H1 (cell line): Measurements from ENCODE around the gene SMIM23. TPM values are rescaled to one million over a fixed set of nuclear protein-coding genes. Genes with fewer than 3 reads are reported as not detected.

Experiments
- CTCF ChIA-PET: fragments of 300-600 bp; sonication (Branson Sonifier 250); formaldehyde crosslinking; loops from one replicate; lab custom pipeline; 2021; ENCODE audit not compliant: partially characterized antibody; lab: Charles Lee
- POLR2A ChIA-PET: fragments of 300-600 bp; sonication (Branson Sonifier 250); formaldehyde crosslinking; loops from one replicate; lab custom pipeline; 2021; ENCODE audit warnings: inconsistent platforms; ENCODE audit not compliant: partially characterized antibody; lab: Charles Lee
- DNase-seq, 2 experiments: peaks; one replicate each; pipeline versions ENCODE4 v3.0.0 to v3.0.0-alpha.2; 2010 to 2022; ENCODE audit warnings: low spot score in 2 of 2, low read depth in 1 of 2, mixed read lengths in 1 of 2
- FAIRE-seq: peaks from 2 replicates; lab custom pipeline; 2011; peaks lifted over from hg19 to GRCh38; lab: Jason Lieb, UNC
- H2AFZ ChIP-seq: 2 replicates; pipeline ENCODE4 v1.8.1; 2012; ENCODE audit warnings: low read length, inconsistent platforms
- H2AK5ac ChIP-seq: 2 replicates; pipeline ENCODE4 v1.6.1; 2013; ENCODE audit warnings: low read depth, low read length
- H2BK120ac ChIP-seq: replicated peaks from 2 replicates; pipeline ENCODE3; 2013; ENCODE audit warnings: low read depth, low read length, inconsistent platforms
- H2BK12ac ChIP-seq: 2 replicates; pipeline ENCODE4 v1.6.1; 2013; ENCODE audit warnings: low read depth, low read length
- H2BK15ac ChIP-seq: 2 replicates; pipeline ENCODE4 v1.6.1; 2013; ENCODE audit warnings: low read length
- H2BK20ac ChIP-seq: 2 replicates; pipeline ENCODE4 v1.6.1; 2013; ENCODE audit warnings: low read length
- H2BK5ac ChIP-seq: 2 replicates; pipeline ENCODE4 v1.6.1; 2013; ENCODE audit warnings: low read depth, low read length
- H3K14ac ChIP-seq: 2 replicates; pipeline ENCODE4 v1.6.1; 2013; ENCODE audit warnings: inconsistent platforms; ENCODE audit not compliant: insufficient read length
- H3K18ac ChIP-seq: 2 replicates; pipeline ENCODE4 v1.6.1; 2013; ENCODE audit warnings: low read length; ENCODE audit errors: extremely low read depth
- H3K23ac ChIP-seq: 2 replicates; pipeline ENCODE4 v1.6.1; 2013; ENCODE audit warnings: inconsistent platforms; ENCODE audit not compliant: insufficient read length
- H3K23me2 ChIP-seq: 2 replicates; pipeline ENCODE4 v1.6.1; 2013; ENCODE audit warnings: low read depth, low read length
- H3K27ac ChIP-seq: 2 replicates; pipeline ENCODE4 v1.6.1; 2011; ENCODE audit warnings: low read depth, low read length, inconsistent platforms
- H3K27me3 ChIP-seq, 4 experiments: replicated peaks in 1 of 4; 1 replicate in 1 of 4; 2 replicates in 3 of 4; pipeline versions ENCODE4 v1.6.1 to v1.8.1; 2011 to 2013; ENCODE audit warnings: low read length in 3 of 4, mild to moderate bottlenecking in 3 of 4, inconsistent platforms in 2 of 4, mixed read lengths in 2 of 4, moderate library complexity in 1 of 4; ENCODE audit not compliant: control insufficient read depth in 3 of 4, insufficient read depth in 3 of 4; ENCODE audit errors: extremely low read depth in 1 of 4
- H3K36me3 ChIP-seq, 4 experiments: 2 replicates each; pipeline versions ENCODE4 v1.6.1 to v1.8.1; 2011 to 2013; ENCODE audit warnings: mild to moderate bottlenecking in 4 of 4, low read length in 3 of 4, moderate library complexity in 2 of 4, control low read depth in 1 of 4, inconsistent platforms in 1 of 4; ENCODE audit not compliant: insufficient read depth in 4 of 4, control insufficient read depth in 2 of 4
- H3K4ac ChIP-seq: replicated peaks from 2 replicates; pipeline ENCODE3; 2013; ENCODE audit warnings: low read length, low read depth, mixed read lengths, inconsistent platforms; ENCODE audit not compliant: insufficient read length
- H3K4me1 ChIP-seq, 4 experiments: replicated peaks in 1 of 4; 1 replicate in 1 of 4; 2 replicates in 3 of 4; pipeline versions ENCODE4 v1.6.1 to v1.8.1; 2011 to 2013; ENCODE audit warnings: low read length in 3 of 4, inconsistent platforms in 2 of 4, mixed read lengths in 1 of 4; ENCODE audit not compliant: insufficient read depth in 4 of 4, control insufficient read depth in 3 of 4
- H3K4me2 ChIP-seq, 2 experiments: 2 replicates each; pipeline versions ENCODE4 v1.6.1 to v1.8.1; 2011 to 2013; ENCODE audit warnings: low read depth in 2 of 2, low read length in 2 of 2, control low read depth in 1 of 2, inconsistent platforms in 1 of 2, mild to moderate bottlenecking in 1 of 2; ENCODE audit not compliant: insufficient read depth in 1 of 2
- H3K4me3 ChIP-seq, 4 experiments: fragments of 200-600, 300-600 bp in 1 of 4; sonication (generic), shearing (Covaris generic), sonication (Bioruptor Twin) in 1 of 4; 2 replicates each; pipeline versions ENCODE4 v1.5.1 to v1.8.1; 2011 to 2016; ENCODE audit warnings: low read length in 4 of 4, low read depth in 3 of 4, control low read depth in 2 of 4, inconsistent platforms in 2 of 4, mild to moderate bottlenecking in 2 of 4, mixed read lengths in 1 of 4, moderate library complexity in 1 of 4; ENCODE audit not compliant: insufficient read depth in 2 of 4; ENCODE audit errors: extremely low read depth in 1 of 4
- H3K56ac ChIP-seq: replicated peaks from 2 replicates; pipeline ENCODE3; 2013; ENCODE audit warnings: low read depth, mild to moderate bottlenecking, mixed read lengths, low read length, inconsistent platforms; ENCODE audit not compliant: insufficient read length
- H3K79me1 ChIP-seq: 2 replicates; pipeline ENCODE4 v1.6.1; 2013; ENCODE audit warnings: low read depth, low read length, control low read depth
- H3K79me2 ChIP-seq, 2 experiments: 2 replicates each; pipeline versions ENCODE4 v1.6.1 to v1.8.1; 2012 to 2013; ENCODE audit warnings: low read length in 2 of 2, mild to moderate bottlenecking in 2 of 2, inconsistent platforms in 1 of 2; ENCODE audit not compliant: insufficient read depth in 2 of 2, control insufficient read depth in 1 of 2
- H3K9ac ChIP-seq, 4 experiments: replicated peaks in 1 of 4; 1 replicate in 1 of 4; 2 replicates in 3 of 4; pipeline versions ENCODE4 v1.6.1 to v1.8.1; 2011 to 2013; ENCODE audit warnings: low read depth in 3 of 4, low read length in 3 of 4, control low read depth in 2 of 4, mild to moderate bottlenecking in 2 of 4, moderate library complexity in 2 of 4, inconsistent platforms in 1 of 4; ENCODE audit errors: extremely low read depth in 1 of 4
- H3K9me3 ChIP-seq, 2 experiments: 2 replicates each; pipeline versions ENCODE4 v1.6.1 to v1.8.1; 2012 to 2013; ENCODE audit warnings: mild to moderate bottlenecking in 2 of 2, moderate library complexity in 2 of 2, control low read depth in 1 of 2, inconsistent platforms in 1 of 2, low read depth in 1 of 2, low read length in 1 of 2, mixed read lengths in 1 of 2; ENCODE audit not compliant: insufficient read depth in 2 of 2
- H4K20me1 ChIP-seq, 2 experiments: replicated peaks in 1 of 2; 2 replicates each; pipeline versions ENCODE3 to v1.8.1; 2011 to 2013; ENCODE audit warnings: inconsistent platforms in 2 of 2, low read length in 2 of 2, mild to moderate bottlenecking in 1 of 2; ENCODE audit not compliant: insufficient read depth in 2 of 2, control insufficient read depth in 1 of 2
- H4K5ac ChIP-seq: 2 replicates; pipeline ENCODE4 v1.6.1; 2013; ENCODE audit warnings: low read length, low read depth, mixed read lengths, inconsistent platforms; ENCODE audit not compliant: insufficient read length
- H4K8ac ChIP-seq: 2 replicates; pipeline ENCODE4 v1.8.0; 2013; ENCODE audit warnings: mild to moderate bottlenecking, moderate library complexity, low read length, inconsistent platforms; ENCODE audit not compliant: insufficient read depth; ENCODE audit errors: extremely low read depth
- H4K91ac ChIP-seq: replicated peaks from 2 replicates; pipeline ENCODE3; 2013; ENCODE audit warnings: low read length, mixed read lengths, inconsistent platforms; ENCODE audit not compliant: insufficient read length
- BACH1 ChIP-seq: IDR thresholded peaks from 2 replicates; pipeline ENCODE4 v1.6.1; 2012; ENCODE audit warnings: low read length, improper control_type of control experiment
- CBX8 ChIP-seq: fragments of 300-800, 300-1000 bp; sonication (generic); IDR thresholded peaks from 2 replicates; pipeline ENCODE4 v1.7.1; 2016; ENCODE audit warnings: low read depth, low read length, borderline replicate concordance
- CEBPB ChIP-seq: IDR thresholded peaks from 2 replicates; pipeline ENCODE4 v1.6.1; 2012; ENCODE audit warnings: low read depth, low read length
- EZH2 ChIP-seq: fragments of 200-600 bp; sonication (generic); IDR thresholded peaks from 2 replicates; pipeline ENCODE4 v1.7.1; 2012; ENCODE audit warnings: low read depth, mild to moderate bottlenecking, moderate library complexity, low read length, inconsistent platforms; ENCODE audit not compliant: severe bottlenecking
- HDAC6 ChIP-seq: IDR thresholded peaks from one replicate; pipeline ENCODE4 v1.7.1; 2012; ENCODE audit warnings: low read depth, mild to moderate bottlenecking, inconsistent platforms, low read length, moderate library complexity
- KDM5A ChIP-seq: fragments of 200-600 bp; IDR thresholded peaks from 2 replicates; pipeline ENCODE4 v1.7.1; 2012; ENCODE audit warnings: mild to moderate bottlenecking, low read length, inconsistent platforms, mixed read lengths
- MAFK ChIP-seq: IDR thresholded peaks from 2 replicates; pipeline ENCODE4 v1.6.1; 2012; ENCODE audit warnings: low read depth, mild to moderate bottlenecking, improper control_type of control experiment, low read length
- NRF1 ChIP-seq: IDR thresholded peaks from 2 replicates; pipeline ENCODE4 v1.6.1; 2011; ENCODE audit warnings: mild to moderate bottlenecking, low read depth, low read length, improper control_type of control experiment
- POLR2AphosphoS5 ChIP-seq: IDR thresholded peaks from 2 replicates; pipeline ENCODE4 v1.6.1; 2011; ENCODE audit warnings: low read depth, low read length
- SP4 ChIP-seq: IDR thresholded peaks from 2 replicates; pipeline ENCODE4 v1.6.1; 2012; ENCODE audit warnings: low read length, inconsistent platforms
- TEAD4 ChIP-seq: IDR thresholded peaks from 2 replicates; pipeline ENCODE4 v1.6.1; 2012; ENCODE audit warnings: low read depth, low read length, inconsistent platforms, mixed read lengths
- YY1 ChIP-seq: IDR thresholded peaks from 2 replicates; pipeline ENCODE4 v1.6.1; 2011; ENCODE audit warnings: low read depth, mild to moderate bottlenecking, low read length
- WGBS, 2 experiments: shearing (Covaris generic) in 1 of 2; methylation state at CpG; one replicate each; pipeline versions ENCODE4 v1.1.6 to v1.1.7; 2013 to 2015; ENCODE audit warnings: low lambda C conversion rate in 2 of 2, mixed read lengths in 2 of 2, inconsistent platforms in 1 of 2, low coverage in 1 of 2, missing lambda C conversion rate in 1 of 2; ENCODE audit not compliant: insufficient replicate concordance in 2 of 2, insufficient coverage in 1 of 2, insufficient read length in 1 of 2; ENCODE audit errors: extremely low coverage in 1 of 2, missing lambda C conversion rate in 1 of 2; 5-methylcytosine and 5-hydroxymethylcytosine counted together
- polyA plus RNA-seq, 7 experiments: library from polyadenylated mRNA; depleted of rRNA in 3 of 7; stranded (reverse) in 5 of 7; unstranded in 2 of 7; fragments of >200 nt in 5 of 7; fragments of 200-250 nt in 2 of 7; gene quantifications; 1 replicate in 5 of 7; 2 replicates in 1 of 7; 4 replicates in 1 of 7; pipeline versions ENCODE4 v1.2.1 to v1.2.3, GENCODE V29; 2011 to 2013; ENCODE audit warnings: missing spikeins in 2 of 7, mixed read lengths in 2 of 7
- total RNA-seq: library from RNA; stranded (reverse); fragmentation: NEBNext Ultra II Directional; extraction: Animal tissue kit (Norgen Biotek cat#: 25700); gene quantifications from 2 replicates; pipeline ENCODE4 v1.2.1, GENCODE V29; 2021
- TF ChIP-seq, protein P1 (sequence below): IDR thresholded peaks from 2 replicates; pipeline ENCODE4 v1.6.1; 2011; ENCODE audit warnings: low read length, improper control_type of control experiment
- TF ChIP-seq, protein P2 (sequence below): IDR thresholded peaks from 2 replicates; pipeline ENCODE4 v1.6.1; 2012; ENCODE audit warnings: inconsistent platforms

The SMIM23 gene
- total and polyA plus RNA-seq, 2 of the 8 experiments (the other 6 are each of a cell fraction or from before 2014, with no cell fraction given): not detected

DNA sequence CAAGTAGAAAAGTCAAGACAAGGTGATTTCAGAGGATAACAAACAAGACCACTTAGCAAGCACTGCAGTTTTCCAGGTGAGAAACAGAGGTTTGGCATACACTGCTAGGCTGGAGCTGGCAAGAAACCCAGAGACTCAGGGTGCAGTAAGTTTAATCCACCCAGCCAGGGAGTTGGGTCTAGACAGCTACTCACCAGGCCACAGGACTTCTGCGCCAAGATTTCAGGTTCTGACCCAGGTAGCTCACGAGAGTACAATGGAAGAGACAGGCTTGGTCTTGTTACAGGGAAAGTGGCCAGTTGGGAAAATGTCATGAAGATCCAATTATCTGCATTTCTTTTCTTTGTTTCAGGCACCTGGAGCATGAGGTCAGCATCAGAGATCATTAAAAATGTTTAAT lies 9.8 kb downstream of the SMIM23 start:
- H2AFZ ChIP-seq: no peak overlapping the region
- H2BK12ac ChIP-seq: no peak overlapping the region
- H3K9ac ChIP-seq: no peak overlapping the region
- TF ChIP-seq YY1: no peak
- no peak for TF ChIP-seq HDAC6
- no peak for TF ChIP-seq SP4
- no peak for TF ChIP-seq KDM5A
- no peak for TF ChIP-seq CBX8
- no peak for TF ChIP-seq EZH2
- no peak for TF ChIP-seq MAFK
- TF ChIP-seq, protein P1, sequence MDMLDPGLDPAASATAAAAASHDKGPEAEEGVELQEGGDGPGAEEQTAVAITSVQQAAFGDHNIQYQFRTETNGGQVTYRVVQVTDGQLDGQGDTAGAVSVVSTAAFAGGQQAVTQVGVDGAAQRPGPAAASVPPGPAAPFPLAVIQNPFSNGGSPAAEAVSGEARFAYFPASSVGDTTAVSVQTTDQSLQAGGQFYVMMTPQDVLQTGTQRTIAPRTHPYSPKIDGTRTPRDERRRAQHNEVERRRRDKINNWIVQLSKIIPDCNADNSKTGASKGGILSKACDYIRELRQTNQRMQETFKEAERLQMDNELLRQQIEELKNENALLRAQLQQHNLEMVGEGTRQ: no peak
- TF ChIP-seq BACH1: no peak
- TF ChIP-seq, protein P2, sequence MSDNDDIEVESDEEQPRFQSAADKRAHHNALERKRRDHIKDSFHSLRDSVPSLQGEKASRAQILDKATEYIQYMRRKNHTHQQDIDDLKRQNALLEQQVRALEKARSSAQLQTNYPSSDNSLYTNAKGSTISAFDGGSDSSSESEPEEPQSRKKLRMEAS: no peak
- no peak for TF ChIP-seq NRF1
- no peak for TF ChIP-seq TEAD4
- TF ChIP-seq POLR2AphosphoS5: no peak
- TF ChIP-seq CEBPB: no peak
- no peaks in the 10 kb centered on the region for H4K20me1 ChIP-seq
- no peak overlapping the region for H4K8ac ChIP-seq
- H3K23me2 ChIP-seq: no peaks in the 10 kb centered on the region
- no peak for DNase-seq
- FAIRE-seq: no peak
- no peaks in the 10 kb centered on the region for H3K79me2 ChIP-seq
- no peak overlapping the region for H3K23ac ChIP-seq
- H3K36me3 ChIP-seq: no peaks in the 10 kb centered on the region
- H2BK5ac ChIP-seq: no peak overlapping the region
- H3K4me1 ChIP-seq: no peaks in the 10 kb centered on the region
- no peak overlapping the region for H2BK120ac ChIP-seq
- no peak overlapping the region for H3K27ac ChIP-seq
- ChIA-PET POLR2A (interaction anchor here (0.8 kb wide), 1 partner anchor 9 kb away, joined by 3 read pairs; no protein-coding TSS in a partner anchor), CTCF (interaction anchor here (0.7 to 1.8 kb wide), 4 partner anchors 55 to 101 kb away, joined by 3 to 7 read pairs (median 3); no protein-coding TSS in a partner anchor)
- no peak overlapping the region for H2BK20ac ChIP-seq
- no peak overlapping the region for H3K56ac ChIP-seq
- WGBS, 2 experiments: 89% methylated on average over 2 of the region's 2 CpGs; no CpG with 5 or more reads in 1 of the 2 experiments
- H3K79me1 ChIP-seq: no peaks in the 10 kb centered on the region
- H3K4me3 ChIP-seq: no peak overlapping the region
- H3K9me3 ChIP-seq: no peaks in the 10 kb centered on the region
- no peak overlapping the region for H3K4ac ChIP-seq
- H2BK15ac ChIP-seq: no peak overlapping the region
- H3K18ac ChIP-seq: no peak overlapping the region
- H4K5ac ChIP-seq: no peak overlapping the region
- H3K14ac ChIP-seq: no peak overlapping the region
- no peak overlapping the region for H4K91ac ChIP-seq
- no peak overlapping the region for H2AK5ac ChIP-seq
- H3K27me3 ChIP-seq: no peaks in the 10 kb centered on the region
- no peak overlapping the region for H3K4me2 ChIP-seq
